ENCODE data around the gene CNN3.

CNN3 gene

GRCh38 chr1:94926915-94927404 is at the start of gene CNN3:
TSS of gene CNN3 (minus strand) at chr1:94927110. CDS start at chr1:94926894, 216 bp downstream.
- peak; percentile 68 for DNase-seq

GRCh38 chr1:94974824-94975223 is 47.9 kb upstream of the CNN3 start:
- no peak for DNase-seq

GRCh38 chr1:94974241-94974640 is 47.3 kb upstream of the CNN3 start:
- no peak for DNase-seq

- no peak for DNase-seq
Measured at GRCh38 chr1:94973309-94973922, 46.5 kb upstream of the CNN3 start.

DNA sequence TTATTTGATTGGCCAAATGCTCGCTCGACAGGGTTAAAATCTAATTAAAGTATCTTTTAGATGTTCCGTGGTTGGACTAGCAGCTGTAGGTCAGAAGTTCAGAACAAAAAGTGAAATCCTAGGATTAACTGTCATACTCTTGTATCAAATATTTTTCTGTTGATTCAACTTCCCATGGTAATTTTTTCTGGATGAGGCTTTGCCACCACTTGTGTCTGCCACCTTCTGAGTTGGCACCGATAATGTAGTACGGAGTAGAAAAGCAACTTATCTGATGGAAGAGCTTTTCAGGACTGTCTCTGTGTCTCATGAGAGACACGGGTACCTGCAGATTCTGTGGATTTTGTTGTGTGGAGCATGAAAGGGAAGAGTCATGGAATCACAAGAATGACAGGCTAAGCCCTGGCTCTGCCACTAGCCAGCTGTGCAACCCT is 44.6 kb upstream of the CNN3 start:
- no peak for DNase-seq

GRCh38 chr1:94970783-94971182 is 43.9 kb upstream of the CNN3 start:
- no peak for DNase-seq

GRCh38 chr1:94969137-94969536 is 42.2 kb upstream of the CNN3 start:
- DNase-seq = no peak

GRCh38 chr1:94966033-94966432 is 39.1 kb upstream of the CNN3 start:
- DNase-seq = no peak

DNA sequence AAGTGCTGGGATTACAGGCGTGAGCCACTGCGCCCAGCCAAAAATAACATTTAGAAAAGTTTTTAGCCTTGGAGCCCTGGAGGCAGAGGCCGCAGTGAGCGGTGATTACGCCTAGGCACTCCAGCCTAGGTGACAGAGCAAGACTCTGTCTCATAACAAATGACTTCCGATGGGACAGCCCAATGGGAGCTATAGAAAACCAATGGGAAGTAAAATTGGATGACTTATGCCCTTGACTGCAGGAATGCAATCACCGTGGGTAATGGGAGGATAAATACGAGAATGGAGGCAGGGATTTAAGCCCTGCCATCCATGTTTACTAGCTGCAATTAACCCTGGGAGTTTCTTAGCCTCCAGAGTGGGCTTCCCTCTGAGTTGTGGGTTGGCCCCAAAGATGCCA is 37.0 kb upstream of the CNN3 start:
- DNase-seq = no peak

DNA sequence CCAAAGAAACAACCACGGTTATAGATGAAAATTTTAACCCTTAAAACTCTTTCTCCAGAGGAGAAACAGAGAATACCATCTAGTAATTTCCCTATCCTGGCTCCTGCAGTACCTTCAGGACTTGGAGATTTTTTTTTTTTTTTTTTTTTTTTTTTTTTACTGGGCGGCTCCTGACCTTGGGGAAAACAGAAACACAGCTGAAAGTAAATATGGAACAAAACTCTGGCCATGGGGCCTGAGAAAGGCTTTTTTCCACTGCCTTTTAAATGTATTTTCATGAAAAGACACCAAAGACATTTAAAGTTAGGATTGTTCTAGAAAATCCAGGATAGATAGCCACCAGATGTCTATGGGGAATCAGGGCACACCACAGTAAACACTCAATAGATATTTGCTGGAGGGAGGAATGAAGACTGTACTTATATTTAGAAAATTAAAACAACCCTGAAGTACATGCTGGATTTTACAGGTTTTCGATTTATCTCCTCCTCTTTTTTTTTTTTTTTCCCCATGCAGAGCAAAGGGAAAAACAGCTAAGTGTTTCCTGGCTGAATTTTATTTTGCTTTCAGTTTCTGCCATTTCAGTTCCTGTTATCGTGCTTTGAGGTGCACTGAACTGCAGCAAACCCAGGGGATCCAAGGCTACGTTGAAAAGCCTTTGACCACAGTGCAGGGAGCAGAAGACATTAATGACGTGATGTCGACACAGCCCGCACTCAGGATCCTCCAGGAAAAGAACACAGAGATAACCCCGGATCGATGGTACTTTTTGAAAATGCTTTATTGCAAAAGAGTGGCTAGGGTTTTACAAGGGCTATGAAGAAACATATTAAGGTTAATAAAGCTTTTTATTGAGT is 35.7 kb upstream of the CNN3 start:
- DNase-seq = peak; percentile 4

- DNase-seq = no peak
Measured at GRCh38 chr1:94961988-94962387, 35.1 kb upstream of the CNN3 start.

DNA sequence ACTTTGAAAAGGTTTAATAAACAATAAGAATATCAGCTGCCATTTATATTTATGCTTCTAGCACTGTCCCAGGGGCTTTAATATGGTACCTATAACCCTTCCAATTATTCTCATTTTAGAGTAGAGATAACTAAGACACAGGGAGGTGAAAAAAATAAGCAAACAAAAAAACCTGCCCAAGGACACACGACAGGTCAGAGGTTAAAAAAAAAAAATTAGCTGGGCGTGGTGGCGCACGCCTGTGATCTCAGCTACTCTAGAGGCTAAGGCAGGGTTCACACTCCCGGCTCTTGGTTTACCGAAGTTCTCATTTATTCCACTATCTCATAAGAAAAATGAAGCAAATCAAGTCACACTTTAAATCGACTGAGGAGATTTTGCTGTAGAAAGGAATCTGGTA is 34.7 kb upstream of the CNN3 start:
- DNase-seq = no peak

- DNase-seq = no peak
Measured at GRCh38 chr1:94958081-94958480, 31.2 kb upstream of the CNN3 start.

GRCh38 chr1:94955767-94956632 is 29.1 kb upstream of the CNN3 start:
- no peak for DNase-seq

GRCh38 chr1:94954263-94955220 is 27.6 kb upstream of the CNN3 start:
- no peak for DNase-seq

DNA sequence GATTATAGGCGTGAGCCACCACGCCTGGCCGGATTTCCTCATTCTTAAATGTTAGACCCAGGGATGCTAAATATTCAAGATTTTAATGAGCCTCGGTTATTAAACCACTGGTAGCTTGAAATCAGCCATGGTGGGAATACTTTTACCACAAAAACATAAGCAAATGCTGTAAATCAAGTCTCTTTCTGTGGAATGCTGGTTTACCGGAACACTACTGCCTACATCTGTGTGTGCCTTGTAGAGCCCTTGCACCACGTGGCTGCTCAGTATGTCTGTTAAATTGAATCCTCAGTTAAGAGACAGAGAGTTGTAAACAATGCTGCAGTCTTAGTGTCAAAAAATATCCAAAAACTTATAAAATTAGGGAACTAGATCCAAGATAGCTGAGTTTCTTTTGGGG is 26.8 kb upstream of the CNN3 start:
- DNase-seq = no peak

- no peak for DNase-seq
Measured at GRCh38 chr1:94953107-94953506, 26.2 kb upstream of the CNN3 start.

GRCh38 chr1:94952539-94952938 is 25.6 kb upstream of the CNN3 start:
- no peak for DNase-seq

DNA sequence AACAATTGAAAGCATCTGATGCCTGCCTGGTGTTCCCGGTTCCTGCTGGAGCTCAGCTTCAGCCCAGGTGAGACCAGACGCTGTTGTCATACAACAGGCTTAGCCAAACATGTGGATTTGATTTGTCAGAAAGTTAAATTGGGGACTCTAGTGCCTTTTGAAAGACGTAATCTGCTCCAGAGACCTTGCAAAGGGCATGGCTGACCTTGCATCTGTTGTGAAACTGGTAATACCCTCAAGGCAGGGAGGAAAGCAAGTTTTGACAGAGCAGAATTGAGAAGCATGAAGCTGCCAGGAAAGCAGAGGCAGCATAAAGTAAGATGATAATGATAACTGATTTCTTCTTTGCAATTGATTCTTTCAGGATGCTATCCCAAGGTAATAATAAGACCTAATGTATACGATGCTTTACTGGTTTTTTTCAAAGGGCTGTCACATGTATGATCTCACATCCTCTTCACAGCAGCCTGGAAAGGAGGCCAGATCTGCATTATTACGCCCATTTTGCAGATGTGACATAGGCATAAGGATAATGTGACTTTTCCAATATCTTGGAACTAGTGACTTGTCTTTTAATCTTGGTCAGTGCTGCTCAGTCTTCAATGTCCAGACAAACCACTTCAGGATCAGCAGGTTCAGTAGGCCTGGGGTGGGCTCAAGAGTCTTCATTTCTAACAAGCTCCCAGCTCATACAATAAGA is 24.7 kb upstream of the CNN3 start:
- DNase-seq = no peak

- DNase-seq = no peak
Measured at GRCh38 chr1:94951046-94951445, 24.1 kb upstream of the CNN3 start.

All from activated naive CD4-positive, alpha-beta T cell treated with Interleukin-2 at 50 U/mL for 16 hours (primary cell).